ENCODE measurements around the gene DIP2B. TPM values are rescaled to one million over a fixed set of nuclear protein-coding genes. Genes with fewer than 3 reads are reported as not detected.

DIP2B gene
- total and polyA plus RNA-seq, 12 donors: 3.4 to 46.6 (median 25.0) TPM

DNA sequence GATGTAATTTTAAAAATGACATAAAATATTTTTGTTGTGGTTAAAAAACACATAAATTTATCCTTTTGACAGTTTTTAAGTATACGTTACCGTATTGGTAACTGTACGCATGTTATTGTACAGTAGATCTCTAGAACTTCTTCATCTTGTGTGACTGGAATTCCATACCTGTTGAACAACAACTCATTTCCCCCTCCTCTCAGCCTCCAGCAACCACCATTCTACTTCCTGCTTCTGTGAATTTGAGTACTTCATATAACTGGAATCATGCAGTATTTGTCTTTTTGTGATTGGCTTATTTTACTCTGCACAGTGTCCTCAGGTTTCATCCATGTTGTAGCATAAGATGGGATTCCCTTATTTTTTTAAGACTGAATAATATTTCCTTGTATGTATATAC, 145.5 kb downstream of the DIP2B start:
- Histone ChIP-seq H3K36me3 (replicated peaks in 1 of 2) (no peaks in the 10 kb centered on the region), H3K4me1 (replicated peaks in 1 of 2) (no peaks in the 10 kb centered on the region), H3K27ac (no peak overlapping the region), H3K27me3 (no peaks in the 10 kb centered on the region), H3K9me3 (replicated peaks in 1 of 3) (no peaks in the 10 kb centered on the region), H3K4me3 (no peak overlapping the region)
- intact Hi-C loops (cut with DNase I): no loop called here
- 89 to 95% (median 95%) methylated on average over 3 of the region's 3 CpGs for WGBS, 4 donors
- DNase-seq: no peak
- TF ChIP-seq, protein P1, sequence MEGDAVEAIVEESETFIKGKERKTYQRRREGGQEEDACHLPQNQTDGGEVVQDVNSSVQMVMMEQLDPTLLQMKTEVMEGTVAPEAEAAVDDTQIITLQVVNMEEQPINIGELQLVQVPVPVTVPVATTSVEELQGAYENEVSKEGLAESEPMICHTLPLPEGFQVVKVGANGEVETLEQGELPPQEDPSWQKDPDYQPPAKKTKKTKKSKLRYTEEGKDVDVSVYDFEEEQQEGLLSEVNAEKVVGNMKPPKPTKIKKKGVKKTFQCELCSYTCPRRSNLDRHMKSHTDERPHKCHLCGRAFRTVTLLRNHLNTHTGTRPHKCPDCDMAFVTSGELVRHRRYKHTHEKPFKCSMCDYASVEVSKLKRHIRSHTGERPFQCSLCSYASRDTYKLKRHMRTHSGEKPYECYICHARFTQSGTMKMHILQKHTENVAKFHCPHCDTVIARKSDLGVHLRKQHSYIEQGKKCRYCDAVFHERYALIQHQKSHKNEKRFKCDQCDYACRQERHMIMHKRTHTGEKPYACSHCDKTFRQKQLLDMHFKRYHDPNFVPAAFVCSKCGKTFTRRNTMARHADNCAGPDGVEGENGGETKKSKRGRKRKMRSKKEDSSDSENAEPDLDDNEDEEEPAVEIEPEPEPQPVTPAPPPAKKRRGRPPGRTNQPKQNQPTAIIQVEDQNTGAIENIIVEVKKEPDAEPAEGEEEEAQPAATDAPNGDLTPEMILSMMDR (IDR thresholded peaks at IDR 0.05): no peak
- TF ChIP-seq POLR2A (IDR thresholded peaks at IDR 0.05): no peak

DNA sequence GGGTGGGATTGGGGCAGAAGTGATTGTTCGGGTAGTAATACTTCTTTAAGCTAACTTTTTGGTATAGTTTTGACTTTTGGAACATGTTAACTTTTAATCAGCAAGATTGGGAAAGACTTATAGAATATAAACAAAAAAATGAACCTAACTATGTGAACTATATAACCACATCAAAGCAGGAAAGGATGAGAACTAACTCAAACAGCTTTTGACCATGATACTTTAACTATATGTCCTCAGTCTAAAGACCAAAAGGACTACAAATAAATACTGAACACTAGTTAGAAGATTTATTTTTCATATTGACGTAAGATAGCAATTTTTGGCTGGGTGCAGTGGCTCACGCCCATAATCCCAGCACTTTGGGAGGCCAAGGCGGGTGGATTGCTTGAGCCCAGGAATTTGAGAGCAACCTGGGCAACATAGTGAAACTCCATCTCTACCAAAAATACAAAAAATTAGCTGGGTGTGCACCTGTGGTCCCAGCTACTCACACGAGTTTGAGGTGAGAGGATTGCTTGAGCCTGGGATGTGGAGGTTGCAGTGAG, 150.7 kb downstream of the DIP2B start:
- Histone ChIP-seq H3K27me3 (no peaks in the 10 kb centered on the region), H3K4me3 (no peak overlapping the region), H3K9me3 (replicated peaks in 1 of 3) (no peaks in the 10 kb centered on the region), H3K36me3 (replicated peaks in 1 of 2) (peaks cover 0 to under 1% of the 10 kb centered on the region in 2 donors), H3K4me1 (replicated peaks in 1 of 2) (peaks cover 0 to 7% of the 10 kb centered on the region in 2 donors), H3K27ac (no peak overlapping the region)
- TF ChIP-seq, protein P1 (IDR thresholded peaks at IDR 0.05): no peak
- no peak for TF ChIP-seq POLR2A (IDR thresholded peaks at IDR 0.05)
- intact Hi-C loops (cut with DNase I): no loop called here
- no peak for DNase-seq
- 74 to 89% (median 86%) methylated on average over 5 of the region's 5 CpGs for WGBS, 4 donors

DNA sequence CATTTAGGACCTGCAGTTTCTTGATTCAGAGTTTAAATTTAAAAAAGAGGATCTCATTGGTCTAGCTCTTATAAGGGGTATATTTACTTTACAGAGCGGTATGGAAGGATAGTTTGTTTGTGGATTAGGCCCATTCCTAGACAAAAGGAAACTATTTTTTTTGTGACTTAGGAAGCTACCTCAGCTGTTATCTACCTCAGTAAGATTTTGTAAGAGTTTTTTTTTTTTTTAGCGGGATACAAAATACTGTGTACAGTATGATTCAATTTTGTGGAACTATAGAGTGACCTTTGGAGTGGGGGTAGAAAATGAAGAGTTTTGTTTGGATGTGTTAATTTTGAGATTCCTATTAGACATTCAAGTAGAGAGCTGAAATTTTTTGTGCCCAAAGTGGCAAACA, 154.5 kb downstream of the DIP2B start:
- peaks cover 6 to 11% of the 10 kb centered on the region in 2 donors for H3K4me1 ChIP-seq (replicated peaks in 1 of 2)
- no peak for DNase-seq
- H3K27ac ChIP-seq: no peak overlapping the region
- no peak for TF ChIP-seq POLR2A (IDR thresholded peaks at IDR 0.05)
- TF ChIP-seq, protein P1 (IDR thresholded peaks at IDR 0.05): no peak
- peaks cover 0 to 3% of the 10 kb centered on the region in 2 donors for H3K36me3 ChIP-seq (replicated peaks in 1 of 2)
- 72 to 82% (median 77%) methylated on average over 2 of the region's 2 CpGs for WGBS, 4 donors
- no peak overlapping the region for H3K4me3 ChIP-seq
- no peaks in the 10 kb centered on the region for H3K9me3 ChIP-seq (replicated peaks in 1 of 3)
- intact Hi-C loops (cut with DNase I): no loop called here
- no peaks in the 10 kb centered on the region for H3K27me3 ChIP-seq

DNA sequence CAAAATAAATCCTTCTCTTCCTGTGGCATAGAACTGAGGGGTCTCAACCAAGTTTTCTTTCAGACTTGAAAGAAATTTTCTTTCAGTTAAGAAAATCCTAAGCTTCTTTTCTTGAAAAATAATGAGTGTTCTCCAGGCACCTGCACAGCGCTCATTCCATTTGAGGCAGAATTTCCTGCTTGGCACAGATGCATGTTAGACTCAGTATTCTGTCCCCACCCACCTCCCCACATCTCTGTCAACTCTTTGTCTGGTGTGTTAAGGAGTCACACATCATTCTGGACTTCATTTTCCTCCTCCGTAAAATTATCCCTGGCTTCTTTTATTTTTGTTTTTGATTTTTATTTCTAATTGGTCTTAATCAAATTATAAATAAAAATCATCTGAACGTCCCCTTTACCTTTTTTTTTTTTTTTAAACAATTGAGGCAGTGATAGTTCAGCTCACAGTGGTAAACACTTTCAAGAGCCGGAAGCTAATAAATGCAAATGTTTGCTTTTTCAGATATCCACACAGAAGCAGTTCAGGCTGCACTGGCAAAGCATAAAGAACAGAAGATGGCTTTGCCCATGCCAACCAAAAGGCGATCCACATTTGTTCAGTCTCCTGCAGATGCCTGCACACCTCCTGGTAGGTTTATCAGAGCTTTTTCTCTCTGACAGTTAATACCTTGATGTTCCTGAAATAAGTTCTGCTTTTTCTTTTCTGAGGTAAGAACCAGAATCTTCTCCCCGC, 155.1 kb downstream of the DIP2B start:
- no peak for DNase-seq
- WGBS, 4 donors: 92 to 93% (median 92%) methylated on average over 6 of the region's 6 CpGs
- Histone ChIP-seq H3K27ac (no peak overlapping the region), H3K27me3 (no peaks in the 10 kb centered on the region), H3K9me3 (replicated peaks in 1 of 3) (no peaks in the 10 kb centered on the region), H3K4me3 (no peak overlapping the region), H3K4me1 (replicated peaks in 1 of 2) (peaks cover 6 to 11% of the 10 kb centered on the region in 2 donors), H3K36me3 (replicated peaks in 1 of 2) (peaks cover 0 to 3% of the 10 kb centered on the region in 2 donors)
- intact Hi-C loops (cut with DNase I): no loop called here
- TF ChIP-seq, protein P1 (IDR thresholded peaks at IDR 0.05): no peak
- no peak for TF ChIP-seq POLR2A (IDR thresholded peaks at IDR 0.05)

All from adrenal gland (tissue), 12 donors.